Measurements from ENCODE around the gene SLC44A2.

- TF ChIP-seq POLR2AphosphoS5 (IDR thresholded peaks at IDR 0.05; ENCODE audit: low read depth, low read length) (no peak), TCF7L2 (IDR thresholded peaks at IDR 0.05; ENCODE audit: low read depth, low read length) (no peak), SIN3A (IDR thresholded peaks at IDR 0.05; ENCODE audit: borderline replicate concordance, insufficient read depth, low read depth, low read length) (no peak)
- TF ChIP-seq, protein P1, sequence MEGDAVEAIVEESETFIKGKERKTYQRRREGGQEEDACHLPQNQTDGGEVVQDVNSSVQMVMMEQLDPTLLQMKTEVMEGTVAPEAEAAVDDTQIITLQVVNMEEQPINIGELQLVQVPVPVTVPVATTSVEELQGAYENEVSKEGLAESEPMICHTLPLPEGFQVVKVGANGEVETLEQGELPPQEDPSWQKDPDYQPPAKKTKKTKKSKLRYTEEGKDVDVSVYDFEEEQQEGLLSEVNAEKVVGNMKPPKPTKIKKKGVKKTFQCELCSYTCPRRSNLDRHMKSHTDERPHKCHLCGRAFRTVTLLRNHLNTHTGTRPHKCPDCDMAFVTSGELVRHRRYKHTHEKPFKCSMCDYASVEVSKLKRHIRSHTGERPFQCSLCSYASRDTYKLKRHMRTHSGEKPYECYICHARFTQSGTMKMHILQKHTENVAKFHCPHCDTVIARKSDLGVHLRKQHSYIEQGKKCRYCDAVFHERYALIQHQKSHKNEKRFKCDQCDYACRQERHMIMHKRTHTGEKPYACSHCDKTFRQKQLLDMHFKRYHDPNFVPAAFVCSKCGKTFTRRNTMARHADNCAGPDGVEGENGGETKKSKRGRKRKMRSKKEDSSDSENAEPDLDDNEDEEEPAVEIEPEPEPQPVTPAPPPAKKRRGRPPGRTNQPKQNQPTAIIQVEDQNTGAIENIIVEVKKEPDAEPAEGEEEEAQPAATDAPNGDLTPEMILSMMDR (IDR thresholded peaks at IDR 0.05) = no peak
- TF ChIP-seq, protein P2, sequence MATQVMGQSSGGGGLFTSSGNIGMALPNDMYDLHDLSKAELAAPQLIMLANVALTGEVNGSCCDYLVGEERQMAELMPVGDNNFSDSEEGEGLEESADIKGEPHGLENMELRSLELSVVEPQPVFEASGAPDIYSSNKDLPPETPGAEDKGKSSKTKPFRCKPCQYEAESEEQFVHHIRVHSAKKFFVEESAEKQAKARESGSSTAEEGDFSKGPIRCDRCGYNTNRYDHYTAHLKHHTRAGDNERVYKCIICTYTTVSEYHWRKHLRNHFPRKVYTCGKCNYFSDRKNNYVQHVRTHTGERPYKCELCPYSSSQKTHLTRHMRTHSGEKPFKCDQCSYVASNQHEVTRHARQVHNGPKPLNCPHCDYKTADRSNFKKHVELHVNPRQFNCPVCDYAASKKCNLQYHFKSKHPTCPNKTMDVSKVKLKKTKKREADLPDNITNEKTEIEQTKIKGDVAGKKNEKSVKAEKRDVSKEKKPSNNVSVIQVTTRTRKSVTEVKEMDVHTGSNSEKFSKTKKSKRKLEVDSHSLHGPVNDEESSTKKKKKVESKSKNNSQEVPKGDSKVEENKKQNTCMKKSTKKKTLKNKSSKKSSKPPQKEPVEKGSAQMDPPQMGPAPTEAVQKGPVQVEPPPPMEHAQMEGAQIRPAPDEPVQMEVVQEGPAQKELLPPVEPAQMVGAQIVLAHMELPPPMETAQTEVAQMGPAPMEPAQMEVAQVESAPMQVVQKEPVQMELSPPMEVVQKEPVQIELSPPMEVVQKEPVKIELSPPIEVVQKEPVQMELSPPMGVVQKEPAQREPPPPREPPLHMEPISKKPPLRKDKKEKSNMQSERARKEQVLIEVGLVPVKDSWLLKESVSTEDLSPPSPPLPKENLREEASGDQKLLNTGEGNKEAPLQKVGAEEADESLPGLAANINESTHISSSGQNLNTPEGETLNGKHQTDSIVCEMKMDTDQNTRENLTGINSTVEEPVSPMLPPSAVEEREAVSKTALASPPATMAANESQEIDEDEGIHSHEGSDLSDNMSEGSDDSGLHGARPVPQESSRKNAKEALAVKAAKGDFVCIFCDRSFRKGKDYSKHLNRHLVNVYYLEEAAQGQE (IDR thresholded peaks at IDR 0.05; ENCODE audit: insufficient read depth in 1 of 2, low read depth in 2 of 2, low read length in 1 of 2) = no peak
Observed at GRCh38 chr19:10602330-10603083, 22.8 kb upstream of the SLC44A2 start.
